ENCODE results near the gene PITX3. TPM values are rescaled to one million over a fixed set of nuclear protein-coding genes. Genes with fewer than 3 reads are reported as not detected.
"Not testable (repeated sequence)": the region's sequence is repeated elsewhere in the genome, so short reads cannot be mapped to it uniquely, and the experiment has no call there.

PITX3 gene
- total RNA-seq, 2 donors from 2014 or later = not detected

DNA sequence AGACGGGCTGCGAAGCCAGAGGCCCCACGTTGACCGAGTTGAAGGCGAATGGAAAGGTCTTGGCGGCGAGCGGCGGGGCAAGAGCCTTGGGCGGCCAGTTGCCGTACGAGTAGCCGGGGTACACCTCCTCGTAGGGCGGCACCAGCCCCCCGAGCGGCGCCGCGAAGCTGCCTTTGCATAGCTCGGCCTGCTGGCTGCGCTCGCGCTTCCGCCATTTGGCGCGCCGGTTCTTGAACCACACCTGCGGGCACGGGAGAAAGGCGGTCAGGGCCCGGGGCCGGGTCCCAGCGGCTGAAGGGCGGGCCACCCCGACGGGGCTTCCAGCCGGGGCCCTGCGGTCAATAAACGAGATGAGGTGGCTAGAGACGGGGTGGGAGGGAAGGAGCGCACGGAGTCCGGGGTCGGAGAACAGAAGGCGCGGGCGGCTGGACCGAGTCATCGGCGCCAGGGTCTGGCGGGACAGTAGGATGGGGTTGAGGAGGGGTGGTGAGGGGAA is 10.4 kb downstream of the PITX3 start:
- H3K36me3 Mint-ChIP-seq (ENCODE audit: low read depth) = peaks cover 4% of the 10 kb centered on the region
- H3K4me1 Mint-ChIP-seq = peaks cover 28% of the 10 kb centered on the region
- H3K27ac Mint-ChIP-seq = no peak overlapping the region
- H3K27me3 Mint-ChIP-seq = peaks cover 53% of the 10 kb centered on the region
- peak; percentile 31 to 47 (median 35) for DNase-seq
- H3K9me3 ChIP-seq (ENCODE audit: control insufficient read depth, low read length, poor library complexity, severe bottlenecking) = no peaks in the 10 kb centered on the region
- ATAC-seq = peak; percentile 27
- peak overlapping the region; percentile 88 for H3K4me3 Mint-ChIP-seq

DNA sequence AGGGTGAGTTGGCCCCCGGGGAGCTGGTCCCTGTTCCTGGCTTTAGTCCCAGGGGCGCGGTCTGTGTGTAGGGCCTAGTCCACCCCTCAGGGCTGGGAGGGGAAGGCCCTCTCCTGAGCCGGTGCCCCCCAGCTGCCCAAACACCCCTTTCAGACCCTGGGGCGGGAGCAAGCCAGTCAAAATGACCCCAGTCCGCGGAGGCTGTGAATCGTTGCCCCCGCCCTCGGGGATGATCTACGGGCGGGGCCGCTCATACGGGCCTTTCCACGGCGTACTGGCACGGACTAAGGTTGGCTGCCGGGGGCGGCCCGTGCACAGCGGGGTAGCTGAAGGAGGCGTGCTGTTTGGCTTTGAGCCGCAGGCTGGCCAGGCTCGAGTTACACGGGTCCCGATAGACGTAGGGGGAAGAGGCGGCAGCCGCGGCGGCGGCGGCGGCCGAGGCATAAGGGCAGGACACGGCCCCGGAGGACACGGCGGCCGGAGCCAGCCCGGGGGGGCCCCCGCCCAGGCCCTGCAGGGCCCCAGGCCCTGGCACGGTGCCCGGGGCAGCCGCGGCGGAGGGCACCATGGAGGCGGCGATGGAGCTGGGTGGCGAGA is 10.9 kb downstream of the PITX3 start:
- Mint-ChIP-seq H3K27ac (no peak overlapping the region), H3K4me1 (peaks cover 33% of the 10 kb centered on the region), H3K36me3 (ENCODE audit: low read depth) (peaks cover 4% of the 10 kb centered on the region), H3K4me3 (peak overlapping the region; percentile 88), H3K27me3 (peaks cover 47% of the 10 kb centered on the region)
- no peaks in the 10 kb centered on the region for H3K9me3 ChIP-seq (ENCODE audit: control insufficient read depth, low read length, poor library complexity, severe bottlenecking)
- DNase-seq = peak in 2 of 3 donors; percentile 19 to 22
- peak; percentile 18 for ATAC-seq

DNA sequence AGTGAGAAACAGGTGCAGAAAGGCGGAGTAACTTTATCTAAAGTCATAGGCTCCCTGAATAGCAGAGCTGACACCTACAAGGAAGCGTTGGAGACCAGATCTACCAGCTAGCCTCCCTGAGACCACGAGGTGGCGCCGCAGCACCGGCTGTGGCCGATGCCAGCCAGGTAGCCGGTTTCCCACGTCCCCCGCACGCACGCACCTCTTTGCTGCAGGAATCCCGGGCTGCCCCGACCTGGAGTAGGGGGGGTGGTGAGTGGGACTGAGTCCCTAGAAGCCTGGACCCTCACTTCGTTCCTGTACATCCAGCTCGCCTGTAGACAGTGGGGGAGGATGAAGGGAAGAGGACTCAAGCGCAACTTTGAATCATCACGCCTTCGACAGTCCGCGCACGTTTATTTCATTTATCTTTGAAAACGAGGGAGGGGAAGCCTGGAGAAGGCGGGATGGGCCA is 11.5 kb downstream of the PITX3 start:
- H3K4me1 Mint-ChIP-seq = peaks cover 33% of the 10 kb centered on the region
- ATAC-seq = peak; percentile 68
- no peaks in the 10 kb centered on the region for H3K9me3 ChIP-seq (ENCODE audit: control insufficient read depth, low read length, poor library complexity, severe bottlenecking)
- peaks cover 47% of the 10 kb centered on the region for H3K27me3 Mint-ChIP-seq
- DNase-seq = peak; percentile 75 to 87 (median 77)
- peak overlapping the region; percentile 88 for H3K4me3 Mint-ChIP-seq
- H3K36me3 Mint-ChIP-seq (ENCODE audit: low read depth) = peaks cover 4% of the 10 kb centered on the region
- H3K27ac Mint-ChIP-seq = no peak overlapping the region

DNA sequence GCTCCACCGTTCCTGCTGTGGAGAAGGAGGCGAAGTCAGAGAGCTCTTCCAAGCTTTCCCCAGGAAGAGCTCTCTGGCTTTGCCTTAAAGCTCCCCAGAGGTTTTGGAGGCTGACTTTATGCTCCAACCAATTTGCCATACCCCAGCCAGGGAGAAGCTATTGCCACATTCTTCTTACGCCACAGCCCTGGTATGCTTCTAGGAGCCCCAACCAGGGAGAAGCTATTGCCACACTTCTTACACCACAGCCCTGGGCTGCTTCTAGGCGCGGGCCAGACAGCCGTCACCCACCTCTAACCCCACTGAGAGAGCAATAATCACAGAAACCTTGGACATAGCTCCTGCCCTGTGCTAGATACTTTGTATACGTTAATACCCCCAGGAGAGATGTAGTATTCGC is 14.3 kb downstream of the PITX3 start:
- peak overlapping the region; percentile 53 for H3K4me3 Mint-ChIP-seq
- H3K36me3 Mint-ChIP-seq (ENCODE audit: low read depth) = peaks cover 4% of the 10 kb centered on the region

DNA sequence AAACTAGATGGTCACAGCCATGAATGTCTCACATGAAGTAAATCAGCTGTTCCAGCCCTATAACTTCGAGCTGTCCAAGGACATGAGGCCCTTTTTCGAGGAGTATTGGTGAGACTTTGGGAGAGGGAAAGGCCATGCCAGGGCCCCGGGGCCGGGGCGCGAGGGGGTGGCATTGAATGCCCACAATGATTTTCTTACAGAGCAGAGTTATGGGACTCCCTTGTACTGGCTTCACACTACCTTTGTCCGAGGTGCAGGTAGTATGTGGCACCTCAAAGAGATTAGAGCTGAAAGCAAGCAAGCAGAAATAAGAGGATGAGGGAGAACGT is 14.8 kb downstream of the PITX3 start:
- H3K4me3 Mint-ChIP-seq = peak overlapping the region; percentile 83
- DNase-seq = no peak
- peaks cover 27% of the 10 kb centered on the region for H3K4me1 Mint-ChIP-seq
- peaks cover 4% of the 10 kb centered on the region for H3K36me3 Mint-ChIP-seq (ENCODE audit: low read depth)
- no peak for ATAC-seq
- peak overlapping the region; percentile 37 for H3K27ac Mint-ChIP-seq
- peaks cover 38% of the 10 kb centered on the region for H3K27me3 Mint-ChIP-seq
- H3K9me3 ChIP-seq (ENCODE audit: control insufficient read depth, low read length, poor library complexity, severe bottlenecking) = no peaks in the 10 kb centered on the region

More for the DNA sequence above, 14.3 kb downstream of the PITX3 start:
- Mint-ChIP-seq H3K27me3 (peaks cover 43% of the 10 kb centered on the region), H3K4me1 (peaks cover 30% of the 10 kb centered on the region), H3K27ac (no peak overlapping the region)
- ATAC-seq (no peak), DNase-seq (no peak)
- H3K9me3 ChIP-seq (ENCODE audit: control insufficient read depth, low read length, poor library complexity, severe bottlenecking) = no peaks in the 10 kb centered on the region

DNA sequence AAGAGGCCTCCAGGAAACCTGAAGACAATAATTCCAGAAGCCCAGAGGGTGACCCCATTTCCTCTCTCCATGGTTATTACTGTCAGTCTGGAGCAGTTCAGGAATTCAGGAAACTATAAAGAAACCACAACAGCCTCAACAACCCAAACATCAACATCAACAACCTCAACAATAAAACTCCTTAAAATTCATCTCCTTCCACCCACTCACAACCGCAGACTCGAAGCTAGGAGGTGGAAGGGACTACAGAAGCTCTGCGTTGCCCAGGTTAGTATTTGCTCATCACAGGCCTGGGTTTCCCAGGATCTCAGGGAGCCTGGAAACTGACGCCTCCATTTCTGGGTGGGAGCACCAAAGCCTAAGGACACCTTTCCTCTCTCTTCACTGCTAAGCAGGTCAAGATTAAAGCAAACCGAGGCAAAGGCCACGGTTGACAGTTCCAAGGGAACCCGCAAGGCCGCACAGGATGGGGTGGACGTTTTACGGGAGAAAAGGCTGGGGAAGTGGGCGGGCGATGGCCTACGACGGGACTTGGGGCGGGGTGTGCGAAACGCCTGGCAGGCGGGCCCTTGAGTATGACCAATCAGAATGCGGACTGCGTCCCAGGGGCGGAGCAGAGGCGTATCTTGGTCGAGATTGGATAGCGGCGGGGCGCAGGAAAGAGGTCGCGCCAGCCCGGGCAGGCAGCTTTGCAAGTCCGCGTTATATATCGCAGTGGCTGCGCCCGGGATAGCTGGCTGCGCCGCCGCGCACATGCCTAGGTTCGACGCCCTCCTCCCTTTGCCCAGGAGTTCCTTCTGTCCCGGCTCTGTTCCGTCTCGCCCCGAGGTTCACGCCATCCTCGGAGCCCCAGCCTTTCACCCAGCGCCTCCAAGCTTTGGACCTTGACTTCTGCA is 15.4 kb downstream of the PITX3 start, which contains the start of gene ELOVL3:
Gene ELOVL3 (plus strand): TSS at position 654 of the 896 bp plus-strand sequence. CDS start 250 bp downstream, outside the sequence.
- no peaks in the 10 kb centered on the region for H3K9me3 ChIP-seq (ENCODE audit: control insufficient read depth, low read length, poor library complexity, severe bottlenecking)
- ATAC-seq = peak; percentile 94
- Mint-ChIP-seq H3K36me3 (ENCODE audit: low read depth) (peaks cover 4% of the 10 kb centered on the region), H3K27me3 (peaks cover 45% of the 10 kb centered on the region), H3K4me1 (peaks cover 25% of the 10 kb centered on the region), H3K4me3 (peak within 1 kb of the TSS; percentile 83), H3K27ac (peak within 1 kb of the TSS; percentile 37)
- peak; percentile 67 to 83 (median 75) for DNase-seq

DNA sequence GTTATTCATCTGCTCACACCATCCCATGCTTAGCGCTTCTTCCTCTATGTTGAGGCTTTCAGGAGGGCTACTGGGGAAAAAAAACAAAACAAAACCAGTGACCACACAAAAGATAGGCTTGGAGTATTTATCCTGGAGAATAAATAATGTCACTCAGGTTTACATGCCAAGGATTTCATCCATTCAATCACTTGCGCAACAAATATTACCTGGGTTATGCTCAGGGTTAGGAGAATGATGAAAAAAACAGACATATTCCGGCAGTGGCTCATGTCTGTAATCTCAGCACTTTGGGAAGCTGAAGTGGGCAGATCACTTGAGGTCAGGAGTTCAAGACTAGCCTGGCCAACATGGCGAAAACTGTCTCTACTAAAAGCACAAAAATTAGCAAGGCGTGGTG is 18.5 kb downstream of the PITX3 start:
- H3K4me3 Mint-ChIP-seq = no peak overlapping the region
- no peak overlapping the region for H3K27ac Mint-ChIP-seq
- no peak for ATAC-seq
- H3K27me3 Mint-ChIP-seq = peaks cover 23% of the 10 kb centered on the region
- H3K9me3 ChIP-seq (ENCODE audit: control insufficient read depth, low read length, poor library complexity, severe bottlenecking) = no peaks in the 10 kb centered on the region
- peaks cover 3% of the 10 kb centered on the region for H3K36me3 Mint-ChIP-seq (ENCODE audit: low read depth)
- no peak for DNase-seq
- peaks cover 18% of the 10 kb centered on the region for H3K4me1 Mint-ChIP-seq

DNA sequence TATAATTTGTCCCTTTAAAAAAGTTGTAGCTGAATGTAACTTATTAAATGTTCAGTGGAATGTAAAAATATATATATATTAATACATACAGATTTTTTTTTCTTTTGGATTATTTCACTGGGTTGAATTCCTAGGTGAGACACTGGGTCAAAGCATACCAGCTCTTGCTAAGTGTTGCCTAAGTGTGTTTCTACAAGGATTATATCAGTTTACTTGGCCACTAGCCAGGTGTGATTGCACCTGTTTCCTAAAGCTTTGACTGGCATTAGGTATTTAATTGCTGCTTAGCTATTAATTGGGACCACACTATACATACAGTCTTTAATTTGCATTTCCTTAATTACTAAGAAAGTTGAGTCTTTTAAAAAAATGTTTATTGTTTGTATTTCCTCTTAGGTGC is 20.7 kb downstream of the PITX3 start:
- DNase-seq (no peak), ATAC-seq (no peak)
- no peak overlapping the region for H3K27ac Mint-ChIP-seq
- no peaks in the 10 kb centered on the region for H3K9me3 ChIP-seq (ENCODE audit: control insufficient read depth, low read length, poor library complexity, severe bottlenecking)
- peaks cover 13% of the 10 kb centered on the region for H3K27me3 Mint-ChIP-seq
- H3K4me1 Mint-ChIP-seq = peaks cover 3% of the 10 kb centered on the region
- H3K4me3 Mint-ChIP-seq = no peak overlapping the region
- no peaks in the 10 kb centered on the region for H3K36me3 Mint-ChIP-seq (ENCODE audit: low read depth)

DNA sequence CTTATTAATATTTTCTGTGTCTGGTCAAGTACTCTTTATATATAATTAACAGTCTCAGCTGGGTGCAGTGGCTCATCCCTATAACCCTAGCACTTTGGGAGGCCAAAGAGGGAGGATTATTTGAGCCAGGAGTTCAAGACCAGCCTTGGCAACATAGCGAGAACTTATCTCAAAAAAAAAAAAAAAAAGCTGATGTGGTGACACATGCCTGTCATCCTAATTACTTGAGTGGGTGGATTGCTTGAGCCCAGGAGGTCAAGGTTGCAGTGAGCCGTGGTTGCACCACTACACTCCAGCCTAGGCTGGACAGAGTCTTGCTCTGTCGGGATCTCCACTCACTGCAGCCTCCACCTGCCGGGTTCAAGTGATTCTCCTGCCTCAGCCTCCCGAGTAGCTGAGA is 21.9 kb downstream of the PITX3 start:
- Mint-ChIP-seq H3K4me1 (peaks cover 2% of the 10 kb centered on the region), H3K36me3 (ENCODE audit: low read depth) (no peaks in the 10 kb centered on the region), H3K4me3 (no peak overlapping the region), H3K27me3 (peaks cover 13% of the 10 kb centered on the region), H3K27ac (no peak overlapping the region)
- no peaks in the 10 kb centered on the region for H3K9me3 ChIP-seq (ENCODE audit: control insufficient read depth, low read length, poor library complexity, severe bottlenecking)
- ATAC-seq (no peak), DNase-seq (no peak)

DNA sequence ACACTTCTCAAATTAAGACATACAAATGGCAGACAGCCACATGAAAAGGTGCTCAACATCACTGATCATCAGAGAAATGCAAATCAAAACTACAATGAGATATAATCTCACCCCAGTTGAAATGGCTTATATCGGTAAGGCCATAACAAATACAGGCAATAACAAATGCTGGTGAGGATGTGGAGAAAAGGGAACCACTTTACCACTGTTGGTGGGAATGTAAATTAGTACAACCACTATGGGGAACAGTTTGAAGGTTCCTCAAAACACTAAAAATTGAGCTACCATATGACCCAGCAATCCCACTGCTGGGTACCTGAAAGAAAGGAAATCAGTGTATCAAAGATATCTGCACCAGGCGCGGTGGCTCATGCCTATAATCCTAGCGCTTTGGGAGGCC is 27.7 kb downstream of the PITX3 start:
- H3K4me3 Mint-ChIP-seq; H3K4me1 Mint-ChIP-seq; DNase-seq; H3K27me3 Mint-ChIP-seq; H3K36me3 Mint-ChIP-seq (ENCODE audit: low read depth); H3K27ac Mint-ChIP-seq; H3K9me3 ChIP-seq (ENCODE audit: control insufficient read depth, low read length, poor library complexity, severe bottlenecking); ATAC-seq: not testable (repeated sequence)

DNA sequence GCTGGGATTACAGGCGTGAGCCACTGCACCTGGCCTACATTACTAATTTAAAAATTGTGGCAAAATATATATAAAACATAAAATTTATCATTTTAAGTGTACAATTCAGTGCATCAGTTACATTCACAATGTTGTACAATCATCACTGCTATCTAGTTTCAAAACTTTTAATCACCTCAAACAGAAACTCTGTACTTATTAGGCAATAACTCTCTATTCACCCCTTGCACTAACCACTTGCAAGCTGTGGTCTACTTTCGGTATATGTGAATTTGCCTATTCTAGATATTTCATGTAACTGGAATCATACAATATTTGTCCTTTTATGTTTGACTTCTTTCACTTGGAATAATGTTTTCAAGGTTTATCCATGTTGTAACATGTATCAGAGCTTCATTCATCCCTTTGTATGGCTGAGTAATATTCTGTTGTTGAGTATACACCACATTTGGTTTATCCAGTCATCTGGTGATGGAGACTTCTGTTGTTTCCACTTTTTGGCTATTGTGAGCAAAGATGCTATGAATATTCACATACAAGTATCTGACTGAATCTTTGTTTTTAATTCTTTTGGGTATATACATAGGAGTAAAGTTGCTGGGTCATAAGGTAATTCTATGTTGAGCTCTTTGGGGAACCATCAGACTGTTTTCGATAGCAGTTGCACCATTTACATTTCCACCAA is 29.6 kb downstream of the PITX3 start:
- no peaks in the 10 kb centered on the region for H3K4me1 Mint-ChIP-seq
- no peak overlapping the region for H3K27ac Mint-ChIP-seq
- ATAC-seq (no peak), DNase-seq (no peak)
- no peaks in the 10 kb centered on the region for H3K9me3 ChIP-seq (ENCODE audit: control insufficient read depth, low read length, poor library complexity, severe bottlenecking)
- peaks cover 4% of the 10 kb centered on the region for H3K27me3 Mint-ChIP-seq
- no peak overlapping the region for H3K4me3 Mint-ChIP-seq
- no peaks in the 10 kb centered on the region for H3K36me3 Mint-ChIP-seq (ENCODE audit: low read depth)

DNA sequence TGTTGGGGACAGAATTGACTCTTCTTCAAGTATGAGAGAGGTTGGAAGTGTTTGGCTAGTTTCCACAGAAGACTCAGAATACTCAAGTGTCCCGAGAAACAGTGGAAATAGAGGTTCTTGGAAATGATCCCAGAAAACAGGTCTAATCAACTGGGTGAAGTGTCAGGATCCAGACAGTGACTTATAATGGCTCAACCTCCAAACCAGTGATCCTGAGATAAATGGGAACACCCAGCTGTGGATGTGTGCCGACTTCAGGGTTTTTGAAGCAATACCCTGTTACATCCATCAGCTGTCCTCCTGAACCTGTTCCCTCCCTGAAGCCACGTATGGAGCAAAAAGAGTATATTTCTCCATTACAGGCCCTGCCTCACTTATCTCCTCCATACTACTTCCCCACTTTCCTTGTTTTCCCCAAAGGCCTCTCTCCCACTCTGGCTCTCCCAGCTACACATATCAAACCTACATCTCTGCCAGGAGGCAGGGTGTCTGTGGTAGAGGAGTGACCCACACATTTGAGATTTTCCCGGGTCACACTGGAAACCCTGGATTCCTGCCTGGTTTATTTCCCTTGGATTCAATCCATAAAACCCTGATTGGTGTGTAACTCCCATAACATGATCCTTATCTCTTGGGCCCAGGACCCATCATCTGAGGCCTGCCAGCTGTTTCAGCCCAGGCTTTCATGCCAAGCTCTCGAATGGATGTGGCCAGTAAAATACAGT is 32.8 kb downstream of the PITX3 start:
- ATAC-seq (no peak), DNase-seq (no peak)
- Mint-ChIP-seq H3K27me3 (peaks cover 2% of the 10 kb centered on the region), H3K4me1 (no peaks in the 10 kb centered on the region), H3K4me3 (no peak overlapping the region), H3K36me3 (ENCODE audit: low read depth) (no peaks in the 10 kb centered on the region), H3K27ac (no peak overlapping the region)
- no peaks in the 10 kb centered on the region for H3K9me3 ChIP-seq (ENCODE audit: control insufficient read depth, low read length, poor library complexity, severe bottlenecking)
